ENCODE measurements around the gene ANG.

- no peak for TF ChIP-seq CTCF (IDR thresholded peaks at IDR 0.05)
- TF ChIP-seq POLR2A (IDR thresholded peaks at IDR 0.05): no peak
Observed at GRCh38 chr14:20743556-20743955, 55.0 kb downstream of the ANG start.
